Tibial nerve (tissue), 4 donors: ENCODE results near the gene GM2A.

Experiments
- CTCF ChIP-seq, 5 experiments: fragments of 200-600 bp in 3 of 5; fragments of 450-650 bp in 2 of 5; sonication (generic) in 3 of 5; IDR thresholded peaks; one replicate each; pipeline ENCODE4 v1.5.1; 2016 to 2019; ENCODE audit warnings: antibody characterized with exemption in 5 of 5, mild to moderate bottlenecking in 3 of 5, moderate library complexity in 2 of 5
- EP300 ChIP-seq, 2 donors: sonication (generic); formaldehyde crosslinking; IDR thresholded peaks; one replicate each; pipeline ENCODE4 v1.6.1; 2017; ENCODE audit warnings: antibody characterized with exemption in 2 of 2, mild to moderate bottlenecking in 1 of 2
- POLR2A ChIP-seq, 2 donors: fragments of 450-650 bp; IDR thresholded peaks; one replicate each; pipeline ENCODE4 v1.6.1; 2017; ENCODE audit warnings: antibody characterized with exemption in 2 of 2, mild to moderate bottlenecking in 2 of 2, moderate library complexity in 2 of 2

GRCh38 chr5:151285683-151286082, 32.7 kb downstream of the GM2A start:
- TF ChIP-seq CTCF (IDR thresholded peaks at IDR 0.05) (no peak), POLR2A (IDR thresholded peaks at IDR 0.05) (no peak), EP300 (IDR thresholded peaks at IDR 0.05) (no peak)
